A549 (cell line): Measurements from ENCODE around the gene P3H2.

Source experiments
- CHD2 ChIP-seq: fragments of 150-350 bp; IDR thresholded peaks from 2 replicates; pipeline ENCODE4 v1.6.1; 2014; ENCODE audit warnings: low read length; ENCODE audit not compliant: partially characterized antibody
- CHD4 ChIP-seq: fragments of 200-600 bp; sonication (generic); IDR thresholded peaks from 2 replicates; pipeline ENCODE4 v1.6.1; 2016; ENCODE audit warnings: antibody characterized with exemption, mild to moderate bottlenecking, borderline replicate concordance
- CTCF ChIP-seq: fragments of >200 bp; sonication (Bioruptor Twin); formaldehyde crosslinking; IDR thresholded peaks from 3 replicates; pipeline ENCODE4 v1.5.1; 2016
- E2F6 ChIP-seq: IDR thresholded peaks from 2 replicates; pipeline ENCODE4 v1.6.1; 2012; ENCODE audit warnings: low read depth, borderline replicate concordance
- EHF ChIP-seq: fragments of 250-450 bp; sonication (Bioruptor Pico); IDR thresholded peaks from 2 replicates; pipeline ENCODE4 v1.5.0; 2020; ENCODE audit warnings: mild to moderate bottlenecking
- FOSB ChIP-seq: fragments of 250-450 bp; sonication (Bioruptor Pico); IDR thresholded peaks from 2 replicates; pipeline ENCODE4 v1.5.0; 2020; ENCODE audit warnings: mild to moderate bottlenecking, moderate library complexity
- MAX ChIP-seq: IDR thresholded peaks from 2 replicates; pipeline ENCODE4 v1.6.1; 2012
- NFE2L2 ChIP-seq: fragments of 150-350 bp; conservative IDR thresholded peaks from 2 replicates; pipeline ENCODE4 v1.6.1; 2014; ENCODE audit warnings: low read length
- POLR2A ChIP-seq: IDR thresholded peaks from 2 replicates; pipeline ENCODE4 v1.6.1; 2012; ENCODE audit warnings: mild to moderate bottlenecking, low read length
- RAD21 ChIP-seq, 2 experiments: fragments of >200 bp in 1 of 2; sonication (Bioruptor Twin) in 1 of 2; formaldehyde crosslinking in 1 of 2; IDR thresholded peaks in 1 of 2; conservative IDR thresholded peaks in 1 of 2; 2 replicates in 1 of 2; 3 replicates in 1 of 2; pipeline ENCODE4 v1.6.1; 2012 to 2018; ENCODE audit warnings: inconsistent platforms in 1 of 2
- REST ChIP-seq: fragments of 200-600 bp; sonication (generic); IDR thresholded peaks from 2 replicates; pipeline ENCODE4 v1.6.1; 2016; ENCODE audit warnings: antibody characterized with exemption, mild to moderate bottlenecking, moderate library complexity
- RFX5 ChIP-seq: fragments of 450-650 bp; IDR thresholded peaks from 2 replicates; pipeline ENCODE4 v1.7.1; 2014; ENCODE audit warnings: antibody characterized with exemption, mild to moderate bottlenecking, moderate library complexity
- SMC3 ChIP-seq: fragments of >200 bp; sonication (Bioruptor Twin); formaldehyde crosslinking; IDR thresholded peaks from 3 replicates; pipeline ENCODE4 v1.6.1; 2018; ENCODE audit warnings: inconsistent platforms
- TFCP2L1 ChIP-seq: fragments of 250-450 bp; sonication (Bioruptor Pico); IDR thresholded peaks from 2 replicates; pipeline ENCODE4 v1.5.0; 2021; ENCODE audit warnings: mild to moderate bottlenecking

- no peak for TF ChIP-seq POLR2A
- no peak for TF ChIP-seq CTCF
- no peak for TF ChIP-seq RFX5
- no peak for TF ChIP-seq FOSB (CRISPR knock-in tag)
- no peak for TF ChIP-seq RAD21 (conservative IDR thresholded peaks at IDR 0.05 in 1 of 2, IDR thresholded peaks at IDR 0.05 in 1 of 2)
- no peak for TF ChIP-seq TFCP2L1 (CRISPR knock-in tag)
- peak; percentile 54 for TF ChIP-seq REST
- no peak for TF ChIP-seq E2F6
- TF ChIP-seq MAX, result no peak
- no peak for TF ChIP-seq CHD4
- no peak for TF ChIP-seq NFE2L2
- TF ChIP-seq CHD2, result no peak
- TF ChIP-seq EHF (CRISPR knock-in tag), result no peak
- TF ChIP-seq SMC3, result no peak
Measured at GRCh38 chr3:189945935-189946709, 174.6 kb downstream of the P3H2 start.
